Activated naive CD8-positive, alpha-beta T cell treated with anti-CD3 and anti-CD28 coated beads, Interleukin-2, amount 50 U/mL, for 24 hours (primary cell): ENCODE measurements around the gene ADAM8.
A peak's percentile ranks its signal among the peaks of the same experiment; 100 is the strongest.
"Not testable (repeated sequence)": the region's sequence is repeated elsewhere in the genome, so short reads cannot be mapped to it uniquely, and the experiment has no call there.

Experiments used
- ATAC-seq: fragments of 150-1000 bp; cut with Tn5 transposase; one replicate; pipeline ENCODE4 v1.10.0; 2021
- DNase-seq: peaks from one replicate; pipeline ENCODE4 v3.0.0; 2021
- H3K27ac Mint-ChIP-seq: one replicate; pipeline ENCODE4 v1.8.0; 2021; ENCODE audit warnings: mild to moderate bottlenecking, mixed read lengths
- H3K27me3 Mint-ChIP-seq: one replicate; pipeline ENCODE4 v1.8.0; 2021; ENCODE audit warnings: mixed read lengths
- H3K36me3 Mint-ChIP-seq: one replicate; pipeline ENCODE4 v1.8.0; 2021; ENCODE audit warnings: low read depth, mixed read lengths
- H3K4me1 Mint-ChIP-seq: one replicate; pipeline ENCODE4 v1.8.0; 2021; ENCODE audit warnings: mixed read lengths
- H3K4me3 Mint-ChIP-seq: one replicate; pipeline ENCODE4 v1.8.0; 2021; ENCODE audit warnings: mild to moderate bottlenecking, moderate library complexity, mixed read lengths
- H3K9me3 Mint-ChIP-seq: one replicate; pipeline ENCODE4 v1.8.0; 2021; ENCODE audit warnings: mixed read lengths

ADAM8 gene

GRCh38 chr10:133231946-133232574, 44.6 kb downstream of the ADAM8 start:
- Mint-ChIP-seq H3K4me3 (no peak overlapping the region), H3K27me3 (peaks cover 58% of the 10 kb centered on the region), H3K27ac (no peak overlapping the region), H3K4me1 (peaks cover 15% of the 10 kb centered on the region), H3K36me3 (no peaks in the 10 kb centered on the region), H3K9me3 (no peaks in the 10 kb centered on the region)
- ATAC-seq: no peak
- no peak for DNase-seq

DNA sequence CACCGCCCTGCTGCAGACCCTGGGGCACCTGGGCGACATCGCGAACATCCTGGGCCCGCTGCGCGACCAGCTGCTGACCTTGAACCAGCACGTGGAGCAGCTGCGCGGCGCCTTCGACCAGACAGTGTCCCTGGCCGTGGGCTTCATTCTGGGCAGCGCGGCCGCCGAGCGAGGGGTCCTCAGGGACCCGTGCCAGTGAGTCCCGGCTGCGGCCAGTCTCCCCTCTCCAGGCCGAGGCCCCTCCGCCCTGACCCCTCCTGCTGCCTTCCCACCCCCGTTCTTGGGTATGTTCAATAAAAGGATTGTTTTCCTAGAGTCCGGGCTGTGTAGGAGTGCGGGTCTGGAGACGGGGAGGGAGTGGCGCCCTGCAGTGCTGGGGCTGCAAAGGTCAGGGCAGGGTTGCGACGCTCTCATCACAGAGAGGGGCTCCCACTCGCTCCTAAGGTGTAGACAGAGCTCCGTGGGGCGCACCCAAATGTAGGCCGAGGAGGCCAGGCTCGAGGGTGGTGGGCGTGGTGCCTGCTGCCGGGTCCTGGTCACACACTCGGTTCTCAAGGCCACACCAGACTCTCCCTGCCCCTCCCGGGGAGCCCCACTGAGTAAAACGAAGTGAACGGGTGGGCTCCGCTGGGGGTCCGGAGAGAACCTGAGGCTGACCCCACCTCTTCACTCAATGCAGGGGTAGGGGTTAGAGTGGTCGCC, 45.3 kb downstream of the ADAM8 start:
- Mint-ChIP-seq H3K4me1 (peaks cover 20% of the 10 kb centered on the region), H3K36me3 (no peaks in the 10 kb centered on the region), H3K9me3 (no peaks in the 10 kb centered on the region), H3K4me3 (no peak overlapping the region), H3K27me3 (peaks cover 64% of the 10 kb centered on the region), H3K27ac (no peak overlapping the region)
- no peak for ATAC-seq
- DNase-seq: no peak

DNA sequence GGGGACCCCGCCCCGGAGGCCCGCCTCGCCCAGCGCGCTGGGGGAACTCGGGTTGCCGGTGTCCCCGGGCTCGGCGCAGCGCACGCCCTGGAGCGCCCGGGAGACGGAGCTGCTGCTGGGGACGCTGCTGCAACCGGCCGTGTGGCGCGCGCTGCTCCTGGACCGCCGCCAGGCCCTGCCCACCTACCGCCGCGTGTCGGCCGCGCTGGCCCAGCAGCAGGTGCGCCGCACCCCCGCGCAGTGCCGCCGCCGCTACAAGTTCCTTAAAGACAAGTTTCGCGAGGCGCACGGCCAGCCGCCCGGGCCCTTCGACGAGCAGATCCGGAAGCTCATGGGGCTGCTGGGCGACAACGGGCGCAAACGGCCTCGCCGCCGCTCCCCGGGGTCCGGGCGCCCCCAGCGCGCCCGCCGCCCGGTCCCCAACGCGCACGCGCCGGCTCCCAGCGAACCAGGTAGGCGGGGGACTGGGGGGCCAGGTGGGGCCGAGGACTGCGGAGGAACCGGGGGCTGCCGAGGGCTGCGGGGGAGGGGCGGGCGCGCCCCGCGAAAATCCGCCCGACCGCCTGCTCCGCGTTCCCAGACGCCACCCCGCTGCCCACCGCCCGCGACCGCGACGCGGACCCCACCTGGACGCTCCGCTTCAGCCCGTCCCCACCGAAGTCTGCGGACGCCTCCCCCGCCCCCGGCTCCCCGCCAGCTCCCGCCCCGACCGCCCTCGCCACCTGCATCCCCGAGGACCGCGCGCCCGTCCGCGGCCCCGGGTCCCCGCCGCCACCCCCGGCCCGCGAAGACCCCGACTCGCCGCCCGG, 46.1 kb downstream of the ADAM8 start:
- no peak for DNase-seq
- no peak overlapping the region for H3K4me3 Mint-ChIP-seq

GRCh38 chr10:133230044-133230361, 46.7 kb downstream of the ADAM8 start, which contains the start of gene UTF1:
UTF1 (plus strand) TSS chr10:133230217; CDS start chr10:133230289, 72 bp downstream.
- peaks cover 27% of the 10 kb centered on the region for H3K4me1 Mint-ChIP-seq
- ATAC-seq (no peak), DNase-seq (no peak)
- no peak within 1 kb of the TSS for H3K4me3 Mint-ChIP-seq
- peaks cover 61% of the 10 kb centered on the region for H3K27me3 Mint-ChIP-seq
- no peak within 1 kb of the TSS for H3K27ac Mint-ChIP-seq
- H3K36me3 Mint-ChIP-seq: no peaks in the 10 kb centered on the region
- H3K9me3 Mint-ChIP-seq: no peaks in the 10 kb centered on the region

More for the DNA sequence above, 46.1 kb downstream of the ADAM8 start:
- Mint-ChIP-seq H3K27ac (no peak overlapping the region), H3K4me1 (peaks cover 25% of the 10 kb centered on the region), H3K36me3 (no peaks in the 10 kb centered on the region), H3K9me3 (no peaks in the 10 kb centered on the region), H3K27me3 (peaks cover 61% of the 10 kb centered on the region)
- no peak for ATAC-seq

- DNase-seq (no peak), ATAC-seq (no peak)
- peaks cover 27% of the 10 kb centered on the region for H3K4me1 Mint-ChIP-seq
- no peaks in the 10 kb centered on the region for H3K36me3 Mint-ChIP-seq
- no peaks in the 10 kb centered on the region for H3K9me3 Mint-ChIP-seq
- H3K27ac Mint-ChIP-seq: no peak overlapping the region
- no peak overlapping the region for H3K4me3 Mint-ChIP-seq
- H3K27me3 Mint-ChIP-seq: peaks cover 58% of the 10 kb centered on the region
Observed at GRCh38 chr10:133229265-133230043, 47.2 kb downstream of the ADAM8 start.

DNA sequence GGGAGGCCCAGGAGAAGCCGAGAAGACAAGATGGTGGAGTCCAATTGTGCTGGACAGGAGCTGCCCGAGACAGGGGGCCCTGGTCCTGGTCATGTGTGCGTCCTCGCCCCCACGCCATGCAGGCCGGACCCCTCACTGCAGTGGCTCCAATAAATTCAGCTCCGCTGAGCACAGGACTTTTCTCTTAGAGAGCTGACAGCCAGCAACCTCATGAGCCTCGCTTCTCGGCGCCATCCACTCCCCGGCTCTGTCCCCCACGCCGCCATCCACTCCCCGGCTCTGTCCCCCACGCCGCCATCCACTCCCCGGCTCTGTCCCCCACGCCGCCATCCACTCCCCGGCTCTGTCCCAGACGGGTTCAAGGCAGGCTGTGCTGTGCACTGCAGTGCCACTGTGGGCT, 49.4 kb downstream of the ADAM8 start:
- no peak overlapping the region for H3K27ac Mint-ChIP-seq
- no peak for ATAC-seq
- H3K4me3 Mint-ChIP-seq: no peak overlapping the region
- no peaks in the 10 kb centered on the region for H3K36me3 Mint-ChIP-seq
- DNase-seq: no peak
- peaks cover 41% of the 10 kb centered on the region for H3K27me3 Mint-ChIP-seq
- H3K9me3 Mint-ChIP-seq: no peaks in the 10 kb centered on the region
- peaks cover 27% of the 10 kb centered on the region for H3K4me1 Mint-ChIP-seq

DNA sequence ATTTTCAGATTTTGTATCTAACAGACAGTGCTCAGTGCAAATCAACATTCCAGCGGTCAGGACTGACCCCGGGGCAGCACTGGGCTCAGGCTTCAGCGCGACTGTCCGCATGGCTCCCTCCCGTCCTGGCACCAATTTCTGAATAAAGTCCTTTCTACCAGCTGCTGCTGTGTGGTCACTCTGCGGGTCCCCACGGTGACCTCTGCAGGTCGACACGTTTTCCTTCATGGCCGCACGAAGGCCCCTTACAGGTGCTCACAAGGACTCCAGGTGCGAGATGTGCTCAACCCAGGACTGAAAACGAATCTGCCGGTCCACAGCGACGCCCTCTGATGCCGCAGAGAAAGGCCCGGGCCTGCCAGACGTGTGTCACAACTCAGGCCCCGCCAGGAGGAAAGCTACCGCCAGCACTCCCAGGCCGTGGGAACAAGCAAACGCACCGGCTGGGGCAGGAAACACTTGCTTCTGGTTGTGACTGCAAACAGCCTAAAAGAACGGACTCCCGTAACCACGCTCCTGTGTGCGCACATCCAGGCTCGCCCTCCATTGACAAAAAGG, 50.3 kb downstream of the ADAM8 start:
- Mint-ChIP-seq H3K36me3 (no peaks in the 10 kb centered on the region), H3K9me3 (no peaks in the 10 kb centered on the region), H3K4me3 (no peak overlapping the region), H3K4me1 (peaks cover 24% of the 10 kb centered on the region), H3K27me3 (peaks cover 36% of the 10 kb centered on the region), H3K27ac (no peak overlapping the region)
- DNase-seq (peak; percentile 27), ATAC-seq (peak; percentile 47)

DNA sequence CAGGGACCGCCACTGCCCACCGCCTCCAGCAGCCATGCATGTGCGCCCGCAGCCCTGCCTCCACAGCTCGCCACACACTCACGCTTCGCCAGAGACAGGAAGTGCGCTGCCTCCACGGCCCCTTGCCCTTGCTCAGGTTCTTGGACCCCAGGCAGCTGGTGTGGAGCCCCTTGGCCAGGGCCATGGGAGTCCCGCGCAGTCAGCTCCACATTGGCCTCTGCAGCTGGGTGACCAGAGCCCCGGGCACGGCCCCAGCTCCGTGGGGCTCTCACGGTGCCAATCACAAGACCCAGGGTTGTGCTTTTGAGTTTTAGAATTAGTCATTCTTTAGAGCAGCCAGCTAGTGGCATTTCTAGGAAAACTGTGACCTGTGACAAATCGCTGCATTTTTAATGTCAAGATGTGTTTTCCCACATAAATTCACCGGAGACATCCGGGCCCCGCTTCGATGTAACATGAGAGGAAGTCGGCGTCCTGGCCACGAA, 50.9 kb downstream of the ADAM8 start:
- Mint-ChIP-seq H3K9me3 (no peaks in the 10 kb centered on the region), H3K4me3 (no peak overlapping the region)
- no peak for DNase-seq

GRCh38 chr10:133224756-133225372, 51.8 kb downstream of the ADAM8 start:
- Mint-ChIP-seq H3K27me3 (peaks cover 41% of the 10 kb centered on the region), H3K27ac (no peak overlapping the region), H3K4me1 (peaks cover 24% of the 10 kb centered on the region)

More for the DNA sequence above, 50.9 kb downstream of the ADAM8 start:
- Mint-ChIP-seq H3K27me3 (peaks cover 41% of the 10 kb centered on the region), H3K27ac (no peak overlapping the region), H3K36me3 (no peaks in the 10 kb centered on the region), H3K4me1 (peaks cover 24% of the 10 kb centered on the region)
- ATAC-seq: peak; percentile 59

DNA sequence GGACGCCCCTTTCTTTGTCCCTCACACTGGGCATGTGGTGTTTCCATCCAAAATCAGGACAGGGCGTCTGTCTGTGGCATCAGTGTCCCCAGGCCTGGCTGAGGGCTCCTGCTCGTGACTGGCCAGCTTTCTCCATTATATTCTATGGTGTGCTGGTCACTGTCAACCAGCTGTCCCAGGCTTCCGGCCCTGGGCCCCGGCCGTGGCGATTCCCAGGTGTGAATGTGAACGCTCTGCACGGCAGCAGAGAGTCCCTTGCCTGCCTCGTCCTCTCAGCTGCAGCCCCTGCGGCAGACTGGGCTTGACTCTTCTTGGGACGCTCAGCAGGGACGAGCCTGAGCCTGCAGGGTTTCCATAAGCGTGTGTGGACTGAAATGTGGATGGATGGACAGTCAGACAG, 52.6 kb downstream of the ADAM8 start:
- H3K27ac Mint-ChIP-seq: no peak overlapping the region
- peaks cover 42% of the 10 kb centered on the region for H3K27me3 Mint-ChIP-seq
- H3K4me1 Mint-ChIP-seq: peaks cover 18% of the 10 kb centered on the region
- DNase-seq (no peak), ATAC-seq (no peak)
- no peaks in the 10 kb centered on the region for H3K9me3 Mint-ChIP-seq
- no peak overlapping the region for H3K4me3 Mint-ChIP-seq
- no peaks in the 10 kb centered on the region for H3K36me3 Mint-ChIP-seq

More at GRCh38 chr10:133224756-133225372, 51.8 kb downstream of the ADAM8 start:
- H3K9me3 Mint-ChIP-seq: no peaks in the 10 kb centered on the region
- ATAC-seq (no peak), DNase-seq (no peak)
- H3K4me3 Mint-ChIP-seq: no peak overlapping the region
- no peaks in the 10 kb centered on the region for H3K36me3 Mint-ChIP-seq

DNA sequence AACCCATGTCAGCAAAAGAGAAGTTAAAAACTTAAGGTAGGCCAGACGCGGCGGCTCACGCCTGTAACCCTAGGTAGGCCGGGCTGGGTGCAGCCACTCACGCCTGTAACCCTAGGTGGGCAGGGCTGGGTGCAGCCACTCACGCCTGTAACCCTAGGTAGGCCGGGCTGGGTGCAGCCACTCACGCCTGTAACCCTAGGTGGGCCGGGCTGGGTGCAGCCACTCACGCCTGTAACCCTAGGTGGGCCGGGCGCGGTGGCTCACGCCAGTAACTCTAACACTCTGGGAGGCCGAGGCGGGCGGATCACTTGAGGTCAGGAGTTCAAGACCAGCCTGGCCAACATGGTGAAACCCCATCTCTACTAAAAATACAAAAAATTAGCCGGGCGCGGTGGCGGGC, 54.9 kb downstream of the ADAM8 start:
- H3K4me3 Mint-ChIP-seq, ATAC-seq, H3K36me3 Mint-ChIP-seq, H3K27ac Mint-ChIP-seq, DNase-seq, H3K9me3 Mint-ChIP-seq: not testable (repeated sequence)
- Mint-ChIP-seq H3K4me1 (peaks cover 13% of the 10 kb centered on the region), H3K27me3 (peaks cover 24% of the 10 kb centered on the region)

GRCh38 chr10:133221331-133221730, 55.3 kb downstream of the ADAM8 start:
- H3K4me1 Mint-ChIP-seq: peaks cover 9% of the 10 kb centered on the region
- H3K9me3 Mint-ChIP-seq: no peaks in the 10 kb centered on the region
- no peak overlapping the region for H3K4me3 Mint-ChIP-seq
- peaks cover 23% of the 10 kb centered on the region for H3K27me3 Mint-ChIP-seq
- no peak for DNase-seq
- H3K27ac Mint-ChIP-seq: no peak overlapping the region
- no peak for ATAC-seq
- no peaks in the 10 kb centered on the region for H3K36me3 Mint-ChIP-seq

DNA sequence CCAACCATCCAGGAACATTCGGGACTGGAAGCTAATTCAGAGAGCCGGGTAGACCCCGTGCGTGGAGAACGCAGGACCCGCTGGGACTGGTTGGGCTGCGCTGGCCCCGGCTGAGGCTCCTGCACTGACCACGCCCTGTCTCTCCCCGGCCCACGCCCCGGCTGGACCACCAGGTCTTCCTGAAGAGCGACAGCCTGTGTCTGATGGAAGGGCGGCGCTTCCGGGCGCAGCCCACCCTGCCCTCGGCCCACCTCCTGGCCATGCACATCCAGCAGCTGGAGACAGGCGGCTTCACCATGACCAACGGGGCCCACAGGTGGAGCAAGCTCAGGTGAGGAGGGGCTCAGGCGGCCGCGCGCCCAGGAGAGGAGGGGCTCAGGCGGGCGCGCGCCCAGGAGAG, 56.9 kb downstream of the ADAM8 start:
- no peaks in the 10 kb centered on the region for H3K4me1 Mint-ChIP-seq
- H3K4me3 Mint-ChIP-seq: no peak overlapping the region
- no peak for ATAC-seq
- no peak for DNase-seq
- H3K27ac Mint-ChIP-seq: no peak overlapping the region
- peaks cover 21% of the 10 kb centered on the region for H3K27me3 Mint-ChIP-seq
- H3K9me3 Mint-ChIP-seq: no peaks in the 10 kb centered on the region
- no peaks in the 10 kb centered on the region for H3K36me3 Mint-ChIP-seq
